T-helper 2 cell treated with Interferon-gamma antibody and Interleukin-4, amounts not matched to agents 5 μg/mL and 100 μg/mL, for 36 hours (primary cell): ENCODE data around the gene SSR3.

Experiments
- DNase-seq: peaks from one replicate; pipeline ENCODE4 v3.0.0; 2021; ENCODE audit warnings: low spot score
- H3K27ac Mint-ChIP-seq: one replicate; pipeline ENCODE4 v1.8.0; 2021; ENCODE audit warnings: mild to moderate bottlenecking, mixed read lengths
- H3K27me3 Mint-ChIP-seq: one replicate; pipeline ENCODE4 v1.8.0; 2021; ENCODE audit warnings: low read depth, mixed read lengths
- H3K36me3 Mint-ChIP-seq: one replicate; pipeline ENCODE4 v1.8.0; 2021; ENCODE audit warnings: low read depth, mixed read lengths
- H3K4me1 Mint-ChIP-seq: one replicate; pipeline ENCODE4 v1.8.0; 2021; ENCODE audit warnings: low read depth, mixed read lengths
- H3K4me3 Mint-ChIP-seq: one replicate; pipeline ENCODE4 v1.8.0; 2022; ENCODE audit warnings: mild to moderate bottlenecking, moderate library complexity, mixed read lengths
- H3K9me3 Mint-ChIP-seq: one replicate; pipeline ENCODE4 v1.8.0; 2021; ENCODE audit warnings: mixed read lengths

Gene SSR3

DNA sequence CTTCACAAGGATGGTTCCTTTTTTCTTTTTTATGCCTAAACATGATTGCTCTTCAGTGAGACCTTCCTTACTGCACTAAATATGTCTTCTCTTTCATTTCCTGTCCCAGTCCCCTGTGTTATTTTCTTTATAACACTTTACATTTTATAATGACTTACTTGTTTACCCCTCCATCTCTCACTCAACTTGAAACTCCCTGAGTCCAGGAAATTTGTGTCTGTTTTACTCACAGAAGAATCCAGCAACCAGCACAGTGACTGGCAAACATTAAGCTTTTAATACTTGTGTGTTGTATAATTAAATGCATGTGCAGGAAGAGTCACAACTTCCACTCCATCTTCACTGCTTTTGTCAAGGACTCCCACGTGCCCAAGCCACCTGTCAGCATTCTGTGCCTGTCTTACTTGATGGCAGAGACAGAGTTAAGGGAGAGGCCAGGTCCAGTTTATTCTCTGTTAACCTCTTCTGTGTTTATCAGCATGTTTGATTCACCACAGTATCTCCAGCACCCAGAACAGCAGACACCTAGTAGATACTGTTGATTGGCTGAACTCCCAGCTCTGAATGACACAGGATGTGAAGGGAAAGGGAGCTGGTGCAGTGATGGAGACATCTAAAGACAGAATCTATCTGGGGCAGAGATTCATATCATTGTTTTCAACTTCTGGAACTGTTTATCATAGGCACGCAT, 42.8 kb downstream of the SSR3 start:
- no peaks in the 10 kb centered on the region for H3K36me3 Mint-ChIP-seq
- H3K4me3 Mint-ChIP-seq, result no peak overlapping the region
- peaks cover 11% of the 10 kb centered on the region for H3K4me1 Mint-ChIP-seq
- peaks cover 48% of the 10 kb centered on the region for H3K27me3 Mint-ChIP-seq
- no peak for DNase-seq
- H3K9me3 Mint-ChIP-seq, result no peaks in the 10 kb centered on the region
- H3K27ac Mint-ChIP-seq, result no peak overlapping the region

DNA sequence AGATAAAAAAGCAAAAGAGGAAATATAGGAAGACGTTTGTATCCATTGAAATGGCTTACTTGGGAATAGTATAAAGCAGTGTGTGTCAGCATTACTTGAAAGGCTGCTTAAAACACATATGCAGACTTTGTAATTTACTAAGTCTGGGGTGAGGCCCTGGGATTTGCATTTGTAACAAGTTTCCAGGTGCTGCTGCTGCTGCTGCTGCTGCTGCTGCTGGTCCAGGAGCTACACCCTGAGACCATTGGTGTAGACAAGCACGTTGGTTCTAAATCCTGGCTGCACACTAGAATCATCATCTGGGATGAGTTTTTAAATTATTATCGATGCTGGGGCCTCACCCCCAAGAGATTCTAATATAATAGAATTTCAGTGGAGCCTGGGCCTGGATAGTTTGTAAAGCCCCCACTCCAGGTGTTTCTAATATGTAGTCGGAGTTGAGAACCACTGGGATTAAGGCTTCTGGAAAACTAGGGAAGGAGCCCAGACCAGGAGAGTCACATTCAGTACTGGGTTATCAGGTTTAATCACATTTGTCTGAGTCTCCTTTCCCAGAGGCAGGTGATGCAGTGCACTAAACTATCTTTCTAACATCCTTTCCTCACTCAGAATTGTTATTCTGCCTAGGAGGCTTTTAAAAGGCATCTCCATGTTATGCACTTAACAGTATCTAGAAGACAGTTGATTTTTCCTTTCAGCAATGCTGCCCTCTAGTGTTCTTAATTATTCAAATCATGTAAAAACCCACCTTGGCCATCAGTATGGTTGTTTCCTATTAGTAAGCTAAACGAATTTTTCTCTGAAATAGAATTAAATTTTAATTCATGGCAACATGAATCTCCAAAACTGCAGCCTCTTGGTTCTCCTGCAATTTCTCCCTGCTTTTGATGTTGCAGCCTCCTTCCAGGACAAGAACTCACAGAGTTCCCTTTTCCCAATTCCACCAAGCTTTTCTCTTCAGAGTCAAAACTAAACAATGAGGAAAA, 45.4 kb downstream of the SSR3 start:
- Mint-ChIP-seq H3K27me3 (peaks cover 50% of the 10 kb centered on the region), H3K9me3 (no peaks in the 10 kb centered on the region), H3K36me3 (no peaks in the 10 kb centered on the region), H3K27ac (no peak overlapping the region), H3K4me3 (no peak overlapping the region), H3K4me1 (peaks cover 11% of the 10 kb centered on the region)
- DNase-seq, result no peak

DNA sequence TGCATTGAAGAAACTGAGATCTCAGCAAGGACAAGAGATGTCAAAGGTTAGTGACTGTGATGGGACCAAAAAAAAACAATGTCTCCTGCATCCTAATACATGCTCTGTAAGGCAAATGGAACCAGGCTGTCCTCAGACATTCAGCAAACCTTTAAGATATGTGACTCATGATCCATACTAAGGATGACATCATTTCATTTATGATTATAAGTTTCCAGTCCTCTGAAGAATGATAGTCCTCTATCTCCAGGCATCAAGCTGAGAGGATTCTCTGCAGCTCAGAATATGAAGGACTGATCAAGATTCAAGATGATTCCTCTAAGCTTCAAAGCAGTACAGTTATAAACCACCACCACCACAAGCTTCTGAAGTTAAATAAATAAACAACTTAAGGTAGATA, 47.6 kb downstream of the SSR3 start:
- DNase-seq, result no peak
- H3K27me3 Mint-ChIP-seq, result peaks cover 64% of the 10 kb centered on the region
- peaks cover 11% of the 10 kb centered on the region for H3K4me1 Mint-ChIP-seq
- H3K4me3 Mint-ChIP-seq, result no peak overlapping the region
- H3K27ac Mint-ChIP-seq, result no peak overlapping the region
- no peaks in the 10 kb centered on the region for H3K36me3 Mint-ChIP-seq
- H3K9me3 Mint-ChIP-seq, result no peaks in the 10 kb centered on the region

DNA sequence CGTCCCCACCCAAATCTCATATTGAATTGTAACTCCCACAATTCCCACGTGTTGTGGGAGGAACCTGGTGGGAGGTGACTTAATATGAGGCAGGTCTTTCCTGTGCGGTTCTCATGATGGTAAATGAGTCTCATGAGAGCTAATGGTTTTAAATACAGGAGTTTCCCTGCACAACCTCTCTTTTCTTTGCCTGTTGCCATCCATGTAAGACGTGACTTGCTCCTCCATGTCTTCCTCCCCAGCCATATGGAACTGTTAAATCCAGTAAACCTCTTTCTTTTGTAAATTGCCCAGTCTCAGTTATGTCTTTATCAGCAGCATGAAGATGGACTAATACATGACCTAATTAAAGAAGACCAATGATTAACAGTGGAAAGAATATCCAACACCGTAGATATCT, 56.6 kb downstream of the SSR3 start:
- H3K36me3 Mint-ChIP-seq, result no peaks in the 10 kb centered on the region
- no peak overlapping the region for H3K4me3 Mint-ChIP-seq
- no peaks in the 10 kb centered on the region for H3K9me3 Mint-ChIP-seq

DNA sequence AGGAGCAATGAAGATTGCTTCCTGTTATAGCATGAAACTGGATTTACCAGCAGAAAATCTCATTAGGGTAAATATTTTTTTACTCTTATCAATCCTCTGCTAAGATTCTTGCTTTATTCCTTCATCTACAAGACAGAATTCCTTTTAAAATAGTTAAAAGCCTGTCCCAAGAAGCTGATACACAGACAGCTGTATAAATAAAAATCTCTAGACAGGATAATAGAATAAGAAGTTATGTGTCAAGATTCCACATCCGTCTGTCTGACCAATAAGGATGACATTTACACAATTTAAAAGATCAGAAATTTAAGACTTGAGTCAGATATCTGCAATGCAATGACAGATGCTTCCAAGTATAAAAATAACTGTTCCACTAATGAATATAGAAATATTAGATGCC, 57.6 kb downstream of the SSR3 start:
- no peak for DNase-seq
- H3K4me3 Mint-ChIP-seq, result no peak overlapping the region

More for the DNA sequence above, 56.6 kb downstream of the SSR3 start:
- H3K27me3 Mint-ChIP-seq, result peaks cover 56% of the 10 kb centered on the region
- DNase-seq, result no peak
- peaks cover 3% of the 10 kb centered on the region for H3K4me1 Mint-ChIP-seq
- H3K27ac Mint-ChIP-seq, result no peak overlapping the region

DNA sequence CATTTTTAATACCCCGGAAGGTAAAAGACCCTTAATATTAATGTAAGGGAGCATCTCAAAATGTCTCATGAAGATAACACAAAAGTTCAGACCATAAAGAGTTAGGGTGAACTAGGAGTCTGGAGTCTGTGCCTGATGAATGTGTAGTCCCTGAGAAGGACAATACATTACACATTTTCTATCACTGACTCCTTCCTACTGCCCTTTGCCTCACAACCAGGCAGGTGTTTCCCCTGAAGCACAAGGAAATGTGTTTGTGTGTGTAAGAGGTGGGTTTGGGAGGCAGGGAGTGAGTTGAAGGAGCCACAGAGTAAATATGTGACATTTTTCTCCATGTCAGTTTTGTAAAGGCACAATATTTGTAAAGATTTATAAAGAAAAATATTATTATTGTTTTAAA, 59.1 kb downstream of the SSR3 start:
- H3K4me3 Mint-ChIP-seq, result no peak overlapping the region
- no peaks in the 10 kb centered on the region for H3K36me3 Mint-ChIP-seq
- DNase-seq, result no peak
- H3K27ac Mint-ChIP-seq, result no peak overlapping the region
- H3K9me3 Mint-ChIP-seq, result no peaks in the 10 kb centered on the region
- peaks cover 52% of the 10 kb centered on the region for H3K27me3 Mint-ChIP-seq
- peaks cover 2% of the 10 kb centered on the region for H3K4me1 Mint-ChIP-seq

More for the DNA sequence above, 57.6 kb downstream of the SSR3 start:
- H3K4me1 Mint-ChIP-seq, result peaks cover 2% of the 10 kb centered on the region
- no peak overlapping the region for H3K27ac Mint-ChIP-seq
- H3K27me3 Mint-ChIP-seq, result peaks cover 53% of the 10 kb centered on the region
- no peaks in the 10 kb centered on the region for H3K9me3 Mint-ChIP-seq
- H3K36me3 Mint-ChIP-seq, result no peaks in the 10 kb centered on the region

DNA sequence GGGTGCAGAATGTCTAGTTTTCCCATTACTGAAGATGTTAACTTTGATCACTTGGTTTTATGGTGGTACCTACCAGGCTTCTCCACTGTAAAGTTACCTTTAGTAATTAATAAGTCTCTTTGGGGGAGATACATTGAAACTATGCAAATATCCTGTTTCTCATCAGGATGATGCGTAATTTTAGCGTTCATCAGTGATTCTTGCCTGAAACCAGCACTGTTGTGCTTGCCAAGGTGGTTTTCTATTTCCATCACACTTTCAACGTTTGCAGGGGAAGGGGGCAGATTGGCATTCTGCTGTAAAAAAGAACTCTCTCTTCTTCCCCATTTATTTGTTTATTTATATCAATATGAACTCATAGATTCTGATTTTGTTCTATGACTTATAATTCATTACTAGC, 61.0 kb downstream of the SSR3 start:
- Mint-ChIP-seq H3K9me3 (no peaks in the 10 kb centered on the region), H3K27me3 (peaks cover 45% of the 10 kb centered on the region)

DNA sequence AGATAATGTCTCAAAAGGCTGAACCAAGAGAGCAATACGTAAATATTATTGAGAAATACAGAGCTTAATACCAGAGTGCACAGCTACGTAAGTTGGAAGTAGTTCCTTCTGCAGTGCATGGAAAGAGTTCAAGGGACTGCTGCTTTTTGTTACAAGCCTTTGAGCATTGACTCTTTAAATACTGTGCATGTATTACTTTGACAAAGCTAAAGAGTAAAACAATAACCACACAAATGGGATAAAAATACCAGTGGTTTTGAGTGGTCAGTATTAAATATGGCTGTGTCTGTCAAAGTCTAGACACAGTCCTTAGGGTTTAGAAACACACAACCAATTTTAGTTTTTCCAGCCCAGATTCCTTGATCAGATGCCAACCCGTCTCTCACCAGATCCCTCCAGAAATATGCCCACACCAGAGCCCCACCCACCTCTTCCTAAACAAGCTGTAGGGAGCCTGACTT, 62.1 kb downstream of the SSR3 start:
- peaks cover 38% of the 10 kb centered on the region for H3K27me3 Mint-ChIP-seq
- H3K9me3 Mint-ChIP-seq, result no peaks in the 10 kb centered on the region
- no peak overlapping the region for H3K27ac Mint-ChIP-seq
- no peaks in the 10 kb centered on the region for H3K36me3 Mint-ChIP-seq
- H3K4me1 Mint-ChIP-seq, result peaks cover 2% of the 10 kb centered on the region
- H3K4me3 Mint-ChIP-seq, result no peak overlapping the region
- DNase-seq, result no peak

More for the DNA sequence above, 61.0 kb downstream of the SSR3 start:
- Mint-ChIP-seq H3K27ac (no peak overlapping the region), H3K4me3 (no peak overlapping the region), H3K4me1 (peaks cover 2% of the 10 kb centered on the region), H3K36me3 (no peaks in the 10 kb centered on the region)
- no peak for DNase-seq

DNA sequence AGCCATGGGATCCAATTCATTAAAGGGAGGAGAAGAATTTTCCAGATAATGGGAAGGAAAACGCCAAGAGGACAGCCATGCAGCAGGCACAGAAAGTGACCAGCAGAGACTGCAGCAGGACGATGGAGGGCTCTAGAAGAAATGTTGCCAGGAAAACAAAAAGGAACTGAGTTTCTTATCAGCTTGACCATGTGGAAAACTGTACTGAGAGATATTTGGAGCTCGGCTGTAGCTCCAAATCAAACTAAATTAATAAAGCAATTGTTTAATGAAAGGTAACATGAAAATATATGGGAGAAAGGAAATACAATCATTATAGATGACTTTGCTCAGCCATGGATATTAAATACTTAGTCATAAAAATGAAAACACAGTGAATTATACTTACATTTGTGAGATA, 63.7 kb downstream of the SSR3 start:
- peaks cover 30% of the 10 kb centered on the region for H3K27me3 Mint-ChIP-seq
- no peak overlapping the region for H3K4me3 Mint-ChIP-seq
- peaks cover 2% of the 10 kb centered on the region for H3K4me1 Mint-ChIP-seq
- no peaks in the 10 kb centered on the region for H3K36me3 Mint-ChIP-seq
- no peaks in the 10 kb centered on the region for H3K9me3 Mint-ChIP-seq
- no peak overlapping the region for H3K27ac Mint-ChIP-seq
- DNase-seq, result no peak
